ENCODE results near the gene ATP8B3.

ATP8B3 gene

GRCh38 chr19:1843646-1844394 is 31.7 kb upstream of the ATP8B3 start:
- TF ChIP-seq, protein P1, sequence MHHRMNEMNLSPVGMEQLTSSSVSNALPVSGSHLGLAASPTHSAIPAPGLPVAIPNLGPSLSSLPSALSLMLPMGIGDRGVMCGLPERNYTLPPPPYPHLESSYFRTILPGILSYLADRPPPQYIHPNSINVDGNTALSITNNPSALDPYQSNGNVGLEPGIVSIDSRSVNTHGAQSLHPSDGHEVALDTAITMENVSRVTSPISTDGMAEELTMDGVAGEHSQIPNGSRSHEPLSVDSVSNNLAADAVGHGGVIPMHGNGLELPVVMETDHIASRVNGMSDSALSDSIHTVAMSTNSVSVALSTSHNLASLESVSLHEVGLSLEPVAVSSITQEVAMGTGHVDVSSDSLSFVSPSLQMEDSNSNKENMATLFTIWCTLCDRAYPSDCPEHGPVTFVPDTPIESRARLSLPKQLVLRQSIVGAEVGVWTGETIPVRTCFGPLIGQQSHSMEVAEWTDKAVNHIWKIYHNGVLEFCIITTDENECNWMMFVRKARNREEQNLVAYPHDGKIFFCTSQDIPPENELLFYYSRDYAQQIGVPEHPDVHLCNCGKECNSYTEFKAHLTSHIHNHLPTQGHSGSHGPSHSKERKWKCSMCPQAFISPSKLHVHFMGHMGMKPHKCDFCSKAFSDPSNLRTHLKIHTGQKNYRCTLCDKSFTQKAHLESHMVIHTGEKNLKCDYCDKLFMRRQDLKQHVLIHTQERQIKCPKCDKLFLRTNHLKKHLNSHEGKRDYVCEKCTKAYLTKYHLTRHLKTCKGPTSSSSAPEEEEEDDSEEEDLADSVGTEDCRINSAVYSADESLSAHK (tag by site-specific recombination; IDR thresholded peaks at IDR 0.05) = peak; percentile 21; the same call in 1 of the 2 replicates
- peak; percentile 54; the same call in 1 of the 2 replicates for TF ChIP-seq SCRT2 (tag by site-specific recombination; IDR thresholded peaks at IDR 0.05)
- no peak for TF ChIP-seq ZSCAN4 (tag by site-specific recombination; IDR thresholded peaks at IDR 0.05)
- TF ChIP-seq ZNF600 (tag by site-specific recombination; IDR thresholded peaks at IDR 0.05) = peak; percentile 38; the same call in 1 of the 2 replicates
- ChIA-PET CTCF (interaction anchor here (0.5 to 1.4 kb wide), 2 partner anchors 14 to 1366 kb away, joined by 3 to 5 read pairs; no protein-coding TSS in a partner anchor), POLR2A (interaction anchor here (1.0 kb wide), 1 partner anchor 32 kb away, joined by 3 read pairs; no protein-coding TSS in a partner anchor)
- Histone ChIP-seq H3K36me3 (ENCODE audit: control insufficient read depth in 2 of 2, insufficient read depth in 1 of 2, low read length in 2 of 2) (peaks cover 0 to 32% of the 10 kb centered on the region in 2 experiments; a peak in 2 of 3 replicates), H3K4me3 (ENCODE audit: low read depth, low read length) (no peak overlapping the region), H3K4me1 (ENCODE audit: control insufficient read depth, insufficient read depth, low read length) (peaks cover 2% of the 10 kb centered on the region; the same call in 1 of the 2 replicates), H3K9me3 (ENCODE audit: control insufficient read depth, insufficient read depth, low read depth, low read length) (no peaks in the 10 kb centered on the region), H3K27ac (ENCODE audit: extremely low read depth, low read depth, low read length) (no peak overlapping the region)

GRCh38 chr19:1843116-1843515 is 31.0 kb upstream of the ATP8B3 start:
- TF ChIP-seq ZSCAN23 (tag by site-specific recombination; IDR thresholded peaks at IDR 0.05) (no peak), ZNF488 (tag by site-specific recombination; IDR thresholded peaks at IDR 0.05) (no peak), ZNF202 (tag by site-specific recombination; IDR thresholded peaks at IDR 0.05; ENCODE audit: borderline replicate concordance) (no peak), SCRT2 (tag by site-specific recombination; IDR thresholded peaks at IDR 0.05) (no peak), ZSCAN30 (tag by site-specific recombination; IDR thresholded peaks at IDR 0.05) (no peak), ZBTB48 (tag by site-specific recombination; IDR thresholded peaks at IDR 0.05) (no peak), ZNF423 (tag by site-specific recombination; IDR thresholded peaks at IDR 0.05) (no peak), ZBTB6 (tag by site-specific recombination; IDR thresholded peaks at IDR 0.05) (no peak), ZNF580 (tag by site-specific recombination; IDR thresholded peaks at IDR 0.05) (no peak), PRDM10 (tag by site-specific recombination; IDR thresholded peaks at IDR 0.05) (no peak), ZSCAN16 (tag by site-specific recombination; IDR thresholded peaks at IDR 0.05) (no peak), ZNF596 (tag by site-specific recombination; IDR thresholded peaks at IDR 0.05) (no peak)
- TF ChIP-seq, protein P2, sequence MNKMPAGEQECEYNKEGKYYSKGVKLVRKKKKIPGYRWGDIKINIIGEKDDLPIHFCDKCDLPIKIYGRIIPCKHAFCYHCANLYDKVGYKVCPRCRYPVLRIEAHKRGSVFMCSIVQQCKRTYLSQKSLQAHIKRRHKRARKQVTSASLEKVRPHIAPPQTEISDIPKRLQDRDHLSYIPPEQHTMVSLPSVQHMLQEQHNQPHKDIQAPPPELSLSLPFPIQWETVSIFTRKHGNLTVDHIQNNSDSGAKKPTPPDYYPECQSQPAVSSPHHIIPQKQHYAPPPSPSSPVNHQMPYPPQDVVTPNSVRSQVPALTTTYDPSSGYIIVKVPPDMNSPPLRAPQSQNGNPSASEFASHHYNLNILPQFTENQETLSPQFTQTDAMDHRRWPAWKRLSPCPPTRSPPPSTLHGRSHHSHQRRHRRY (tag by site-specific recombination; IDR thresholded peaks at IDR 0.05) = no peak
- POLR2A ChIA-PET = interaction anchor here (1.0 kb wide), 1 partner anchor 33 kb away, joined by 3 read pairs; no protein-coding TSS in a partner anchor
- Histone ChIP-seq H3K36me3 (ENCODE audit: control insufficient read depth in 2 of 2, insufficient read depth in 1 of 2, low read length in 2 of 2) (peaks cover 0 to 32% of the 10 kb centered on the region in 2 experiments; a peak in 2 of 3 replicates), H3K4me3 (ENCODE audit: low read depth, low read length) (no peak overlapping the region), H3K27ac (ENCODE audit: extremely low read depth, low read depth, low read length) (no peak overlapping the region), H3K4me1 (ENCODE audit: control insufficient read depth, insufficient read depth, low read length) (peaks cover 2% of the 10 kb centered on the region; the same call in 1 of the 2 replicates), H3K9me3 (ENCODE audit: control insufficient read depth, insufficient read depth, low read depth, low read length) (no peaks in the 10 kb centered on the region)
- CTCF ChIA-PET = interaction anchor here (0.6 to 1.4 kb wide), 4 partner anchors 13 to 283 kb away, joined by 3 to 5 read pairs (median 4); no protein-coding TSS in a partner anchor

Measured in HEK293 (cell line).